Mammary epithelial cell (primary cell): ENCODE measurements around the gene CARD14.

ENCODE experiments used
- CTCF ChIP-seq, 2 donors: IDR thresholded peaks in 1 of 2; conservative IDR thresholded peaks in 1 of 2; 2 replicates each; pipeline ENCODE4 v1.5.1; 2011 to 2012; ENCODE audit warnings: inconsistent platforms in 2 of 2, low read length in 2 of 2, mild to moderate bottlenecking in 2 of 2, control low read depth in 1 of 2, low read depth in 1 of 2; ENCODE audit not compliant: insufficient read depth in 1 of 2; ENCODE audit errors: extremely low read depth in 1 of 2
- EZH2 ChIP-seq: IDR thresholded peaks from 2 replicates; pipeline ENCODE4 v1.6.1; 2012; ENCODE audit warnings: low read length, inconsistent platforms, borderline replicate concordance

- TF ChIP-seq CTCF (conservative IDR thresholded peaks at IDR 0.05 in 1 of 2, IDR thresholded peaks at IDR 0.05 in 1 of 2; ENCODE audit: extremely low read depth in 1 of 2, insufficient read depth in 1 of 2, low read depth in 1 of 2, low read length in 2 of 2): no peak
- no peak for TF ChIP-seq EZH2
Observed at GRCh38 chr17:80158846-80159245, 11.0 kb upstream of the CARD14 start.
